Measurements from ENCODE around the gene PHF5A. TPM values are rescaled to one million over a fixed set of nuclear protein-coding genes. Genes with fewer than 3 reads are reported as not detected.

Gene PHF5A
- total RNA-seq, 1 donor from 2014 or later: 54.6 TPM

DNA sequence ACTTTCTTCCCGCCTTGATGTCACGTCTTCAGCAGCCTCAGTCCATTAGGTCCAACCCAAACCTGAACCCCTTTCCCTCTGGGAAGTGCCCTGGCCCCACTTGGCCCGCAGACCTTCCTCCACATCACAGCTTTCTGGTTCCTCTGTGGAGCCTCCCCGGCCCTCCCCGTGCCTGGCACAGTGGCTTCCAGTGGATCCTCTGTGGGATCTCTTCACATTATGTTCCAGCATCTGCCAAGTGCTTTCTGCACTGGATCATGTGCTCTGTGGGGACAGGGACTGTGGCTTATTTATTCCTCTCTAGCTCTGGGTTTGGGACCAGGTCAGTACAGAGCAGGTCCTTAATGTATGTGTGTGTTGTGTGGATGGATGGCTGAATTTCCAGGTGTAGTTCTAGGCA lies 44.9 kb upstream of the PHF5A start:
- peak overlapping the region; percentile 36 for H3K27ac Mint-ChIP-seq (ENCODE audit: unreplicated experiment)
- H3K9me3 Mint-ChIP-seq (ENCODE audit: unreplicated experiment): no peaks in the 10 kb centered on the region
- H3K4me1 Mint-ChIP-seq (ENCODE audit: unreplicated experiment): peaks cover 11% of the 10 kb centered on the region
- no peak for TF ChIP-seq CTCF (IDR thresholded peaks at IDR 0.05; ENCODE audit: unreplicated experiment)
- H3K4me3 Mint-ChIP-seq (ENCODE audit: unreplicated experiment): peak overlapping the region; percentile 49
- H3K27me3 Mint-ChIP-seq (ENCODE audit: unreplicated experiment): peaks cover 12% of the 10 kb centered on the region
- no peak for DNase-seq (ENCODE audit: low spot score)
- peaks cover 30% of the 10 kb centered on the region for H3K36me3 Mint-ChIP-seq (ENCODE audit: low read depth, unreplicated experiment)

- peak overlapping the region; percentile 12 for H3K27ac Mint-ChIP-seq (ENCODE audit: unreplicated experiment)
- peak overlapping the region; percentile 26 for H3K4me3 Mint-ChIP-seq (ENCODE audit: unreplicated experiment)
Measured at GRCh38 chr22:41512421-41513194, 44.1 kb upstream of the PHF5A start.

GRCh38 chr22:41511521-41511968 lies 43.1 kb upstream of the PHF5A start:
- Mint-ChIP-seq H3K9me3 (ENCODE audit: unreplicated experiment) (no peaks in the 10 kb centered on the region), H3K27me3 (ENCODE audit: unreplicated experiment) (peaks cover 12% of the 10 kb centered on the region), H3K27ac (ENCODE audit: unreplicated experiment) (no peak overlapping the region), H3K36me3 (ENCODE audit: low read depth, unreplicated experiment) (peaks cover 37% of the 10 kb centered on the region), H3K4me3 (ENCODE audit: unreplicated experiment) (no peak overlapping the region), H3K4me1 (ENCODE audit: unreplicated experiment) (peaks cover 11% of the 10 kb centered on the region)
- no peak for TF ChIP-seq CTCF (IDR thresholded peaks at IDR 0.05; ENCODE audit: unreplicated experiment)
- DNase-seq (ENCODE audit: low spot score): no peak

More at GRCh38 chr22:41512421-41513194, 44.1 kb upstream of the PHF5A start:
- H3K27me3 Mint-ChIP-seq (ENCODE audit: unreplicated experiment): peaks cover 12% of the 10 kb centered on the region
- TF ChIP-seq CTCF (IDR thresholded peaks at IDR 0.05; ENCODE audit: unreplicated experiment): no peak
- H3K9me3 Mint-ChIP-seq (ENCODE audit: unreplicated experiment): no peaks in the 10 kb centered on the region
- H3K36me3 Mint-ChIP-seq (ENCODE audit: low read depth, unreplicated experiment): peaks cover 32% of the 10 kb centered on the region
- no peak for DNase-seq (ENCODE audit: low spot score)
- peaks cover 11% of the 10 kb centered on the region for H3K4me1 Mint-ChIP-seq (ENCODE audit: unreplicated experiment)

- no peak for DNase-seq (ENCODE audit: low spot score)
- peaks cover 11% of the 10 kb centered on the region for H3K4me1 Mint-ChIP-seq (ENCODE audit: unreplicated experiment)
Measured at GRCh38 chr22:41508770-41509170, 40.3 kb upstream of the PHF5A start.

More at GRCh38 chr22:41508770-41509170, 40.3 kb upstream of the PHF5A start:
- Mint-ChIP-seq H3K27ac (ENCODE audit: unreplicated experiment) (no peak overlapping the region), H3K36me3 (ENCODE audit: low read depth, unreplicated experiment) (peaks cover 30% of the 10 kb centered on the region), H3K27me3 (ENCODE audit: unreplicated experiment) (peaks cover 4% of the 10 kb centered on the region), H3K9me3 (ENCODE audit: unreplicated experiment) (no peaks in the 10 kb centered on the region), H3K4me3 (ENCODE audit: unreplicated experiment) (no peak overlapping the region)
- no peak for TF ChIP-seq CTCF (IDR thresholded peaks at IDR 0.05; ENCODE audit: unreplicated experiment)

All from endothelial cell (in vitro differentiated cells).